GM21367 (cell line): ENCODE measurements around the gene DSCAM.

Experiments used
- ATAC-seq: cut with Tn5 transposase; IDR thresholded peaks from one replicate; pipeline ENCODE4 v1.9.1; 2021; ENCODE audit not compliant: unreplicated experiment

Gene DSCAM

DNA sequence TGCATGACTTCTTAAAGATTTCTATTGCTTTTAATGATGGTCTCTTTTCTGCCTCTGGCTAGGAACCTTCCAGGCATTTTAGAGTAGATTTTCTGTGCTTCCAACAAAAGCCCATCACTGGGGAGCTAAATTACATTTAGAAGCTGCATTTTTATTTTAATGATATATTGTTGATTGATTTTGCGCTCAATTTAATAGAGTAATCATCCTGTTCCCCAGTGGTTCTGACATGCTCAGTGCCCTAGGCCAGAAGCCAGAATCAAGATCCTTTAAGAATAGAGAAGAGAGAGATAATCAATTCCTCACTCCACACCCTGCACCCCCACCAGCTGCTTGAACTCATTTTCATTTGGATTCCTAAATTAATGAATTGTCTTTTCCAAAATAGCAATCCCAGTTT, 881.9 kb downstream of the DSCAM start:
- no peak for ATAC-seq

DNA sequence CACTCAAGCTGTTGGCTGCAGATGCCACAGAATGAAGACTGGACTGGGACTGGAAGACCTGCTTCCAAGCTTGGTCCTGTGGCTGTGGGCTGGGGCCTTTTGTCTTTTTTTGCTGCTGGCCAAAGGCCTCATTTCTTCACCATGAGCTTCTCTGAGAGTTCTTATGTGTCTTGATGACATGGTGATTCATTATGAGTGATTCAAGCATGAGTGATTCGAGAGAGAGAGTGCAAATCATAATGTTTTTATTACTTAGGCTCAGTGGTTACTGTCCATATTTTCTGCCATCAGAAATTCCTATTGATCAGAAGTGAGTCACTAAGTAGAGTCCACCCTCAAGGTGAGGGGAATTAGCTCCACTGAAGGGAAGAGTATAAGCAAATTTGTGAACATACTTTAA, 885.7 kb downstream of the DSCAM start:
- no peak for ATAC-seq
